CD14-positive monocyte (primary cell): ENCODE results near the gene GMCL2. TPM values are rescaled to one million over a fixed set of nuclear protein-coding genes. Genes with fewer than 3 reads are reported as not detected.
"Not testable (repeated sequence)": the region's sequence is repeated elsewhere in the genome, so short reads cannot be mapped to it uniquely, and the experiment has no call there.

Source experiments
- DNase-seq, 3 donors: peaks; one replicate each; pipeline ENCODE4 v3.0.0-alpha.2; 2011 to 2022
- H2AFZ ChIP-seq: 2 replicates; pipeline ENCODE4 v1.6.0; 2012; ENCODE audit warnings: mild to moderate bottlenecking, low read depth, low read length, inconsistent platforms; ENCODE audit not compliant: insufficient read depth, poor library complexity, severe bottlenecking
- H3K27ac ChIP-seq, 2 donors: 1 replicate in 1 of 2; 2 replicates in 1 of 2; pipeline ENCODE4 v1.5.1; 2012 to 2013; ENCODE audit warnings: low read length in 2 of 2, control low read depth in 1 of 2, inconsistent platforms in 1 of 2, low read depth in 1 of 2, mild to moderate bottlenecking in 1 of 2
- H3K27me3 ChIP-seq, 2 donors: one replicate each; pipeline versions ENCODE4 v1.6.0 to v1.6.1; 2011 to 2013; ENCODE audit warnings: low read length in 2 of 2; ENCODE audit not compliant: control insufficient read depth in 2 of 2, insufficient read depth in 2 of 2
- H3K36me3 ChIP-seq, 2 donors: replicated peaks in 1 of 2; 1 replicate in 1 of 2; 2 replicates in 1 of 2; pipeline versions ENCODE4 v1.5.1 to v1.6.1; 2012 to 2013; ENCODE audit warnings: low read length in 2 of 2, control low read depth in 1 of 2, inconsistent platforms in 1 of 2, mild to moderate bottlenecking in 1 of 2; ENCODE audit not compliant: insufficient read depth in 2 of 2, control insufficient read depth in 1 of 2
- H3K4me1 ChIP-seq, 2 donors: 1 replicate in 1 of 2; 2 replicates in 1 of 2; pipeline versions ENCODE4 v1.5.1 to v1.6.1; 2012 to 2013; ENCODE audit warnings: low read length in 2 of 2, control low read depth in 1 of 2, inconsistent platforms in 1 of 2, mild to moderate bottlenecking in 1 of 2, moderate library complexity in 1 of 2; ENCODE audit not compliant: insufficient read depth in 2 of 2, control insufficient read depth in 1 of 2
- H3K4me2 ChIP-seq: replicated peaks from 2 replicates; pipeline ENCODE3; 2012; ENCODE audit warnings: low read length, moderate library complexity, mild to moderate bottlenecking; ENCODE audit not compliant: poor library complexity, severe bottlenecking; ENCODE audit errors: extremely low read depth
- H3K4me3 ChIP-seq, 3 experiments: fragments of 200-600 bp in 1 of 3; sonication (generic) in 1 of 3; replicated peaks in 1 of 3; 1 replicate in 2 of 3; 2 replicates in 1 of 3; pipeline ENCODE4 v1.5.1; 2011 to 2013; ENCODE audit warnings: low read length in 3 of 3, mild to moderate bottlenecking in 3 of 3, control low read depth in 2 of 3, low read depth in 2 of 3, inconsistent platforms in 1 of 3, moderate library complexity in 1 of 3
- H3K79me2 ChIP-seq: 2 replicates; pipeline ENCODE4 v1.6.0; 2012; ENCODE audit warnings: mild to moderate bottlenecking, control low read depth, inconsistent platforms, low read length, moderate library complexity; ENCODE audit not compliant: insufficient read depth
- H3K9ac ChIP-seq: 2 replicates; pipeline ENCODE4 v1.6.0; 2017; ENCODE audit warnings: low read length, mild to moderate bottlenecking; ENCODE audit not compliant: insufficient read depth, poor library complexity, severe bottlenecking
- H3K9me3 ChIP-seq, 2 donors: replicated peaks in 1 of 2; 1 replicate in 1 of 2; 2 replicates in 1 of 2; pipeline versions ENCODE4 v1.5.1 to v1.6.1; 2012 to 2013; ENCODE audit warnings: low read length in 2 of 2, control low read depth in 1 of 2; ENCODE audit not compliant: control insufficient read depth in 1 of 2, insufficient read depth in 1 of 2
- H4K20me1 ChIP-seq: 2 replicates; pipeline ENCODE4 v1.6.0; 2012; ENCODE audit warnings: mild to moderate bottlenecking, low read length, control low read depth, moderate library complexity; ENCODE audit not compliant: insufficient read depth
- H3K27ac Mint-ChIP-seq, 7 donors: one replicate each; pipeline ENCODE4 v1.8.0; 2020; ENCODE audit warnings: mild to moderate bottlenecking in 7 of 7, mixed read lengths in 7 of 7, moderate library complexity in 6 of 7, inconsistent platforms in 2 of 7
- H3K27me3 Mint-ChIP-seq, 3 donors: one replicate each; pipeline ENCODE4 v1.8.0; 2021 to 2022; ENCODE audit warnings: low read depth in 3 of 3, mild to moderate bottlenecking in 3 of 3, mixed read lengths in 3 of 3, moderate library complexity in 3 of 3, inconsistent platforms in 1 of 3
- H3K36me3 Mint-ChIP-seq, 2 donors: one replicate each; pipeline ENCODE4 v1.8.0; 2020; ENCODE audit warnings: mixed read lengths in 2 of 2, inconsistent platforms in 1 of 2, mild to moderate bottlenecking in 1 of 2
- H3K4me1 Mint-ChIP-seq: one replicate; pipeline ENCODE4 v1.8.0; 2020; ENCODE audit warnings: mild to moderate bottlenecking, mixed read lengths
- H3K4me3 Mint-ChIP-seq, 2 donors: one replicate each; pipeline ENCODE4 v1.8.0; 2020; ENCODE audit warnings: mild to moderate bottlenecking in 2 of 2, mixed read lengths in 2 of 2, moderate library complexity in 1 of 2
- H3K9me3 Mint-ChIP-seq, 7 donors: one replicate each; pipeline ENCODE4 v1.8.0; 2020 to 2022; ENCODE audit warnings: mixed read lengths in 7 of 7, mild to moderate bottlenecking in 6 of 7, moderate library complexity in 6 of 7, inconsistent platforms in 2 of 7
- CTCF ChIP-seq: fragments of 200-600 bp; IDR thresholded peaks from one replicate; pipeline ENCODE4 v1.8.0; 2022; ENCODE audit warnings: antibody characterized with exemption, mild to moderate bottlenecking
- WGBS: methylation state at CpG from one replicate; pipeline ENCODE4 v1.1.5; 2013; ENCODE audit warnings: missing lambda C conversion rate; ENCODE audit not compliant: insufficient coverage; 5-methylcytosine and 5-hydroxymethylcytosine counted together
- intact Hi-C, 2 donors: fragments of 100-400 bp; cut with micrococcal nuclease; formaldehyde crosslinking; loops; one replicate each; pipeline versions ENCODE4 v1.15.0 to v1.15.1; 2023
- polyA plus RNA-seq, 3 donors: library from polyadenylated mRNA; depleted of rRNA in 1 of 3; unstranded in 2 of 3; stranded (reverse) in 1 of 3; fragments of 300-500 nt in 2 of 3; fragments of >200 nt in 1 of 3; fragmentation: Illumina TruSeq in 2 of 3; gene quantifications; 1 replicate in 2 of 3; 2 replicates in 1 of 3; pipeline ENCODE4 v1.2.3, GENCODE V29; 2012 to 2021

GMCL2 gene
- polyA plus RNA-seq, 3 donors: not detected

GRCh38 chr5:178230879-178231538, 43.8 kb upstream of the GMCL2 start:
- intact Hi-C loops: no loop called here
- Histone ChIP-seq H3K9ac (peak overlapping the region; percentile 93), H3K36me3 (peaks cover 40 to 53% of the 10 kb centered on the region in 2 donors), H2AFZ (no peak overlapping the region), H3K9me3 (no peaks in the 10 kb centered on the region), H3K27ac (peak overlapping the region in 1 of 2 donors; percentile 90), H3K4me2 (peak overlapping the region; percentile 92), H3K27me3 (no peaks in the 10 kb centered on the region), H4K20me1 (peaks cover 59% of the 10 kb centered on the region), H3K4me3 (peak overlapping the region in 2 of 3 experiments; percentile 74 to 88), H3K79me2 (peaks cover 46% of the 10 kb centered on the region), H3K4me1 (peaks cover 32 to 52% of the 10 kb centered on the region in 2 donors)
- Mint-ChIP-seq H3K27me3 (peaks cover 0 to 2% (median 0%) of the 10 kb centered on the region in 3 donors), H3K27ac (peak overlapping the region in 6 of 7 donors; percentile 41 to 91 (median 82)), H3K4me3 (peak overlapping the region; percentile 85 to 91), H3K36me3 (peaks cover 47 to 54% of the 10 kb centered on the region in 2 donors), H3K4me1 (peaks cover 48% of the 10 kb centered on the region), H3K9me3 (peaks cover 0 to 2% (median 0%) of the 10 kb centered on the region in 7 donors)
- no peak for DNase-seq
- WGBS: 82% methylated on average over 9 of the region's 9 CpGs
- TF ChIP-seq CTCF: no peak

GRCh38 chr5:178229861-178230260, 42.7 kb upstream of the GMCL2 start:
- no peak overlapping the region for H2AFZ ChIP-seq
- H3K27ac ChIP-seq: peak overlapping the region in 1 of 2 donors; percentile 21
- Mint-ChIP-seq H3K9me3 (peaks cover 0 to 2% (median 0%) of the 10 kb centered on the region in 7 donors), H3K27ac (peak overlapping the region in 3 of 7 donors; percentile 2 to 58 (median 45)), H3K27me3 (peaks cover 0 to 2% (median 0%) of the 10 kb centered on the region in 3 donors), H3K4me3 (peak overlapping the region in 1 of 2 donors; percentile 41), H3K36me3 (peaks cover 56 to 66% of the 10 kb centered on the region in 2 donors), H3K4me1 (peaks cover 37% of the 10 kb centered on the region)
- H3K9ac ChIP-seq: no peak overlapping the region
- 95% methylated on average over 7 of the region's 10 CpGs for WGBS
- intact Hi-C loops: no loop called here
- H4K20me1 ChIP-seq: peaks cover 71% of the 10 kb centered on the region
- H3K36me3 ChIP-seq: peaks cover 50 to 64% of the 10 kb centered on the region in 2 donors
- H3K4me1 ChIP-seq: peaks cover 26 to 41% of the 10 kb centered on the region in 2 donors
- H3K79me2 ChIP-seq: peaks cover 46% of the 10 kb centered on the region
- no peak overlapping the region for H3K4me3 ChIP-seq
- H3K9me3 ChIP-seq: no peaks in the 10 kb centered on the region
- H3K4me2 ChIP-seq: no peak overlapping the region
- H3K27me3 ChIP-seq: no peaks in the 10 kb centered on the region
- no peak for TF ChIP-seq CTCF
- no peak for DNase-seq

GRCh38 chr5:178229111-178229510, 41.9 kb upstream of the GMCL2 start:
- Histone ChIP-seq H3K36me3 (peaks cover 57 to 72% of the 10 kb centered on the region in 2 donors), H4K20me1 (peaks cover 78% of the 10 kb centered on the region), H3K79me2 (peaks cover 46% of the 10 kb centered on the region), H3K4me1 (peaks cover 20 to 33% of the 10 kb centered on the region in 2 donors)
- intact Hi-C loops, H3K9ac ChIP-seq, H3K9me3 Mint-ChIP-seq, H3K27ac ChIP-seq, H3K27me3 Mint-ChIP-seq, H3K4me3 ChIP-seq, H3K4me3 Mint-ChIP-seq, H3K27me3 ChIP-seq, H3K9me3 ChIP-seq, H2AFZ ChIP-seq, H3K4me2 ChIP-seq, DNase-seq: not testable (repeated sequence)
- peaks cover 32% of the 10 kb centered on the region for H3K4me1 Mint-ChIP-seq
- 95% methylated on average over 9 of the region's 13 CpGs for WGBS
- H3K36me3 Mint-ChIP-seq: peaks cover 62 to 73% of the 10 kb centered on the region in 2 donors
- peak overlapping the region in 2 of 7 donors; percentile 13 to 58 for H3K27ac Mint-ChIP-seq
